Omental fat pad (tissue), 4 donors: ENCODE data around the gene CCDC88A. TPM values are rescaled to one million over a fixed set of nuclear protein-coding genes. Genes with fewer than 3 reads are reported as not detected.
"Not testable (repeated sequence)": the region's sequence is repeated elsewhere in the genome, so short reads cannot be mapped to it uniquely, and the experiment has no call there.

Experiments
- ATAC-seq: fragments of 150-250 bp; one replicate; pipeline ENCODE4 v1.9.1; 2016; ENCODE audit warnings: mild to moderate bottlenecking, moderate library complexity; ENCODE audit not compliant: low FRiP score
- DNase-seq: peaks from one replicate; pipeline ENCODE4 v3.0.0-alpha.2; 2019; ENCODE audit warnings: low spot score
- total RNA-seq, 4 donors: library from RNA; depleted of rRNA; stranded (reverse); fragments of >200 nt; gene quantifications; one replicate each; pipeline ENCODE4 v1.1.0, GENCODE V29; 2016
- TF ChIP-seq, protein P1 (sequence below), 3 donors: fragments of 450-650 bp; IDR thresholded peaks; one replicate each; pipeline ENCODE4 v1.5.1; 2016 to 2017; ENCODE audit warnings: antibody characterized with exemption in 3 of 3, mild to moderate bottlenecking in 3 of 3, moderate library complexity in 2 of 3

Gene CCDC88A
- total RNA-seq, 4 donors from 2014 or later, result 38.0 to 141 (median 64.3) TPM

DNA sequence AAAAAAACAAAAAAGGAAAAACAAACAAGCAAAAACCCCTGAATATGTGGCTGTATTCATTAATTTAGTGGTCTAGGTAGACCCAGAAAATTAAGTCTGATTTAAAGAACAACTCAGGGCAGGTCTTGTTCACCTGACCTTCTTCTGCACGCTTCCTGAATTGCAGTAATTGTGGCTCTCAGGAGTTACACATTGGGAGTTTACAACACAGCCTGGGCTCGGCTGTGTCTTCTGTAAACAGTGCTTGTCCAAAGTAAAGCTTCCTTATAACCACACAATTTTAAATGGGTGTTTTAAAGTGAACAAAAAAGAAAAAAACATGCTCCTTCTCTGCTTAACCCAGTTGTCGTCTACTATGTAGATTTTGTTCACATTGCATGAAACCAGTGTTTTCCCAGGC, 142.3 kb downstream of the CCDC88A start:
- ATAC-seq (no peak), DNase-seq (no peak)
- TF ChIP-seq, protein P1, sequence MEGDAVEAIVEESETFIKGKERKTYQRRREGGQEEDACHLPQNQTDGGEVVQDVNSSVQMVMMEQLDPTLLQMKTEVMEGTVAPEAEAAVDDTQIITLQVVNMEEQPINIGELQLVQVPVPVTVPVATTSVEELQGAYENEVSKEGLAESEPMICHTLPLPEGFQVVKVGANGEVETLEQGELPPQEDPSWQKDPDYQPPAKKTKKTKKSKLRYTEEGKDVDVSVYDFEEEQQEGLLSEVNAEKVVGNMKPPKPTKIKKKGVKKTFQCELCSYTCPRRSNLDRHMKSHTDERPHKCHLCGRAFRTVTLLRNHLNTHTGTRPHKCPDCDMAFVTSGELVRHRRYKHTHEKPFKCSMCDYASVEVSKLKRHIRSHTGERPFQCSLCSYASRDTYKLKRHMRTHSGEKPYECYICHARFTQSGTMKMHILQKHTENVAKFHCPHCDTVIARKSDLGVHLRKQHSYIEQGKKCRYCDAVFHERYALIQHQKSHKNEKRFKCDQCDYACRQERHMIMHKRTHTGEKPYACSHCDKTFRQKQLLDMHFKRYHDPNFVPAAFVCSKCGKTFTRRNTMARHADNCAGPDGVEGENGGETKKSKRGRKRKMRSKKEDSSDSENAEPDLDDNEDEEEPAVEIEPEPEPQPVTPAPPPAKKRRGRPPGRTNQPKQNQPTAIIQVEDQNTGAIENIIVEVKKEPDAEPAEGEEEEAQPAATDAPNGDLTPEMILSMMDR (IDR thresholded peaks at IDR 0.05), result no peak

DNA sequence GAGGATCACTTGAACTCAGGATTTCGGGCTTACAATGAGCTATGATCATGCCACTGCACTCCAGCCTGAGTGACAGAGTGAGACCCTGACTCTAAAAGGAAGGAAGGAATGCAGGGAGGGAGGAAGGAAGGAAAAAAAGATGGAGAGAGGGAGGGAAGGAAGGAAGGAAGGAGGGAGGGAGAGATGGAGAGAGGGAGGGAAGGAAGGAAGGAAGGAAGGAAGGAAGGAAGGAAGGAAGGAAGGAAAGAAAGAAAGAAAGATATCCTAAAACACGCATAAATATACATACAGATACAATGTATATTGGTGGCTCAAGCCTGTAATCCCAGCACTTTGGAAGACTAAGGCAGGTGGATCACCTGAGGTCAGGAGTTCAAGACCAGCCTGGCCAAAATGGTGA, 145.3 kb downstream of the CCDC88A start:
- DNase-seq, ATAC-seq: not testable (repeated sequence)

DNA sequence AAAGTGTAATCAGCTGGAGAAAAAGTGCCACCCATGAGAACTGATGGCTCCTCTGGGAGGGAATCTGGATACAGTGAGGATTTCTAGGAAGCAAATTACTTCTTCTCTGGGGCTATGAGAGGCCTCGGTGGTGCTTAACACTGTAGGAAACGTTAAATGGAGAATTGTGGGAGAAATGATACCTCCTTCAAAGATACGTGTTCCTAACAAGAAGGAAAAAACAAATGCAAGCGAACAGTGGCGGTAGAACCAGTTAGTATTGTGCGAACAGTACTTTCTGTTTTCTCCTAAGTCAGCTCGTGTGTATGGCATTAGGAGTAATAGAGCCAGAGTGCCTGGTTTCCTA, 150.0 kb downstream of the CCDC88A start:
- ATAC-seq, result no peak

DNA sequence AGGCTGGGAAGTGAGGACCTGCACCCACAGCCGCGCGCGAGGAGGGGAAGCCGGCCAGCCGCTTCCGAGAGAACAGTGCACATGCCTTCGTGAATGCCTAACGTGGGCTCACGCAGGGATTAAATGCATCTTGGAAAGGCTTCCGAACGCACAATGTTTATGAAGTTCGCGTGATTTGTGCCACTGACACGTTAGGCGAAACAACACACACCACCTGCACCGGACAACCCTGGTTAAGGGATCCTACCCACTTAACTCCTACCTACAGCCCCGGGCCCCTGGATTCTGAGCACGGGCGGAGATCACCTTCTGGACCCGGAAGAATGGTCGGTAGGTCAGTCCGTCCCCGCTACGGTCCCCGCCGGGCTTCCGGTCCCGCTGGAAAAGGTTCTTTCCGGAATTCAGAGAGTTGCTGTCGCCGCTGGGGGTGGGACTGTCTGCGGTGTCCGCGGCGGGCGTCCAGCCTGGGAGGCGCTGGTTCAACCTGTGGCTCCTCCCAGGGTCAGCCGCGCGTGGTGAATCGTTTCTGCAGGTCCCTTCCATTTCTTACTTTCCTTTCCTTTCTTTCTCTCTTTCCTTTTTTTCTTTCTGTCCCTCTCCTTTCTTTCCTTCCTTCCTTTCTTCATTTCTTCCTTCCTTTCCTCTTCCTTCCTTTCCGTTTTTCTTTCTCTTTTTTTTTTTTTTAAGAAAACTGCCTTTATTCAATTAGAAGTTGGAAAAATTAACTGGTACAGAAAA, 150.6 kb downstream of the CCDC88A start, which contains the start of gene MTIF2:
MTIF2 (minus strand) TSS at position 325 of the 738 bp plus-strand sequence. CDS start 5,373 bp downstream, outside the sequence.
- TF ChIP-seq, protein P1 (IDR thresholded peaks at IDR 0.05), result no peak
- DNase-seq, result peak; percentile 76
- peak; percentile 100 for ATAC-seq

More for the DNA sequence above, 150.0 kb downstream of the CCDC88A start:
- TF ChIP-seq, protein P1 (IDR thresholded peaks at IDR 0.05), result no peak
- no peak for DNase-seq

DNA sequence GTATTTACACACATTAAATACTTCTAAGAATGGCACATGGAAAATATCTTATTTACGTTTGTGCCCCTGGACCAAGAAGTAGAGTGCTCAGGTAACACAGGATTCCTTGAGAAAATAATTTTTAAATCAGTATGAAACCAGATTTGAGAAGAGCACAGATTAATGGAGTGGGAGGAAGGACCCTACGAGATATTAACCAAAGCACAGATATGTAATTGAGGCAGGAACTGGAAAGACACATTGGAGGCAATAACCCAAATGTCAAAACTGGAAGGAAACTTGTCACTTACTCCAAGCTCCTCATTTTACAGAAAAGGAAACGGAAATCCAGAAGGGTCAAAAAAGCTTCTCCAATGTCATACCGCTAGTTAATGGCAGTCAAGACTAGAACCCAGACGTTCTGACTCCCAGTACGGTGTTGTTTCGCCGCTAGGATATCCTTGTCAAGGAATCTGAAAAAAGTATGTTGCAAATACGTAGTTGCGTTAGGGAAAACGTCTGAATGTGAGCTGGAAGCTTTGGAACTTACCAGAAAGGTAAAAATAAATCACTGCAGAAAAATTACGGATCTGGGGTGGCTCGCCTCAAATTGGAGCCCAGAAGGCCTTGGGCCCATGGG, 151.3 kb downstream of the CCDC88A start:
- DNase-seq, result no peak
- TF ChIP-seq, protein P1 (IDR thresholded peaks at IDR 0.05), result no peak
- ATAC-seq, result no peak

DNA sequence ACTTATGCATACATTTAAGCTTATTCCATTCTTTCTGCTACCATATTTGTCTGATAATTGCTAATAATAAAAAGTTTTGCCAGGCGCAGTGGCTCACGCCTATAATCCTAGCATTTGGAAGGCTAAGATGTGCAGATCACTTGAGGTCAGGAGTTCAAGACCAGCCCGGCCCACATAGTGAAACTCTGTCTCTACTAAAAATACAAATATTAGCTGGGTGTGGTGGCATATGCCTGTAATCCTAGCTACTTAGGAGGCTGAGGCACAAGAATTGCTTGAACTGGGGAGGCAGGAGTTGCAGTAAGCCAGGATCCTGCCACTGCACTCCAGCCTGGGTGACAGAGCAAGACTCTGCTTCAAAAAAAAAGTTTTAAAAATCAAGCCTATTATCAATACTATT, 160.1 kb downstream of the CCDC88A start:
- not testable (repeated sequence) for DNase-seq, ATAC-seq

DNA sequence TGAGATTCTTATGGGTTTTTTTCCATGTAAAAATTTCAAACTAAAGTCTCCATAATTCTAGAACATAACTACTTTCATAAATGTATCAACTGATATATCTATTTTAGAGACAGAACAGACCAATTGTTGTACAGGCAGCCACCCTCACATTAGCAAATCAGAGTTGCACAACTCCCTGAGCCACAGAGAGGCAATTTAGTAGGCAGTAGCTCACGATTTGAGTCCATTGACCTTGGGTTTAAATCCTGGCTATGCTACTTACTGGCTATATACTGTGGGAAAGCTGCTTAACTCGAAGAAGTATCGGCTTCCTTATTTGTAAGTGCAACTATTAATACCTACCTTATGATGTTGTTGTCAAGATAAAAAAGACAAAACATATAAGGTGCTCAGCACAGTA, 166.8 kb downstream of the CCDC88A start:
- no peak for ATAC-seq

More for the DNA sequence above, 166.8 kb downstream of the CCDC88A start:
- no peak for DNase-seq
- TF ChIP-seq, protein P1 (IDR thresholded peaks at IDR 0.05), result no peak
